HL-60 (cell line): ENCODE data around the gene PAMR1.

Experiments
- DNase-seq, 2 experiments: peaks; one replicate each; pipeline ENCODE4 v3.0.0-alpha.2; 2010 to 2020; ENCODE audit warnings: low read depth in 1 of 2, low spot score in 1 of 2
- H3K27ac ChIP-seq: fragments of 250-450 bp; sonication (Bioruptor Pico); replicated peaks from 2 replicates; pipeline ENCODE4 v1.5.1; 2020; ENCODE audit warnings: mild to moderate bottlenecking, moderate library complexity
- H3K27me3 ChIP-seq: fragments of 250-450 bp; sonication (Bioruptor Pico); 2 replicates; pipeline ENCODE4 v1.5.1; 2021; ENCODE audit warnings: mild to moderate bottlenecking, moderate library complexity; ENCODE audit not compliant: insufficient read depth, poor library complexity, severe bottlenecking
- H3K4me3 ChIP-seq: replicated peaks from 2 replicates; pipeline ENCODE4 v1.5.1; 2011; ENCODE audit warnings: mild to moderate bottlenecking, control low read depth, low read length; ENCODE audit not compliant: insufficient read depth
- CTCF ChIP-seq: IDR thresholded peaks from one replicate; pipeline ENCODE4 v1.5.1; 2011; ENCODE audit warnings: low read length, control low read depth, inconsistent platforms; ENCODE audit not compliant: insufficient read depth
- GABPA ChIP-seq: IDR thresholded peaks from 2 replicates; pipeline ENCODE4 v1.6.1; 2012; ENCODE audit warnings: low read depth
- POLR2AphosphoS5 ChIP-seq: IDR thresholded peaks from 2 replicates; pipeline ENCODE4 v1.6.1; 2012; ENCODE audit warnings: low read depth
- REST ChIP-seq: IDR thresholded peaks from 2 replicates; pipeline ENCODE4 v1.6.1; 2012; ENCODE audit warnings: low read depth; ENCODE audit not compliant: insufficient replicate concordance
- SPI1 ChIP-seq: IDR thresholded peaks from 2 replicates; pipeline ENCODE4 v1.6.1; 2012; ENCODE audit warnings: low read depth, mild to moderate bottlenecking, borderline replicate concordance

Gene PAMR1

DNA sequence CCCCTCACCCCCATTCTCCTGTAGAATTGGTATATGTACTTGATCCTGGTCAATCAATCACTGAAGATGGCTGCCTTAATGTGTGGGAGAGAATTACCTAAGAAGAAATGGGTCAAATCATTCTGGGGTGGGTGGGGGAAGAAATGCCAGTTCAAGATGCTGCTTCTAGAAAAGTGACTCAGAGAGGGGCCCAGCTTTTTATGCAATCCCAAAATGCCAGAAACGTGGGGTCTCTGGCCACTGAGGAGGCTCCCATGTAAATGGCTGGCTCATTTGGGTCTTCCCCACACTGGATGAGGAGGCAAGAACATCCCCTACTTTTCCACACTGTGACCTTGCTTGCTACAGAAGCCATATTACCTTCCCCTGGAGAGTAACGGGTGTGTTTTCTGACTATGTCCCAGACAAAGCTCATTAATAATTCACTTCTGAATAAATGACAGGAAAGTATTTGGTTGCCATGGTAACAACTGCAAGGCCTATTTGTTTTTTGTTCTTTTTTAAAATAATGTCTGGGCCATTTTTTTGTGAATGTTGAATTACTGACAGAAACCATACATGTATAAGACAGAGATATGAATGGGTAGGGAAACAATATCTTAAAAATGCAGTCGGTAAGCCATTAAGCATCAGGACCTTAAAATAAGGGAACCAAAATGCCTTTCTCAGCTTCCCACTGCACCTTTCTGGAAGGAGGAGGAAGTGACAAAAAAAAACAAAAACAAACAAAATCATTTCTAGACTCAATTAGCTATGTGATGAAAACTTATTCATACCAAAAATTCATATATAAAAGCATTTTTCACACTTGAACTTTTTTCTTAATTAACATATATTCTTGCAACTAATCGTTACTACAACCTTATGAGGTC is 138.1 kb downstream of the PAMR1 start:
- no peaks in the 10 kb centered on the region for H3K27me3 ChIP-seq
- H3K27ac ChIP-seq: no peak overlapping the region
- H3K4me3 ChIP-seq: no peak overlapping the region
- DNase-seq: no peak
- no peak for TF ChIP-seq POLR2AphosphoS5
- no peak for TF ChIP-seq REST
- TF ChIP-seq CTCF: no peak
- TF ChIP-seq GABPA: no peak
- TF ChIP-seq SPI1: no peak

GRCh38 chr11:35383953-35384352 is 141.5 kb downstream of the PAMR1 start:
- H3K27me3 ChIP-seq: no peaks in the 10 kb centered on the region
- H3K27ac ChIP-seq: no peak overlapping the region
- H3K4me3 ChIP-seq: no peak overlapping the region
- no peak for TF ChIP-seq GABPA
- no peak for TF ChIP-seq POLR2AphosphoS5
- no peak for TF ChIP-seq SPI1
- TF ChIP-seq CTCF: no peak
- TF ChIP-seq REST: no peak
- no peak for DNase-seq
